Stimulated activated CD4-positive, alpha-beta T cell treated with anti-CD3 and anti-CD28 coated beads, Interleukin-4, amount 100 ng/mL, for 4 hours (primary cell): ENCODE data around the gene KLK5.

ENCODE experiments used
- DNase-seq, 2 experiments: peaks; one replicate each; pipeline ENCODE4 v3.0.0-alpha.2; 2020

Gene KLK5

DNA sequence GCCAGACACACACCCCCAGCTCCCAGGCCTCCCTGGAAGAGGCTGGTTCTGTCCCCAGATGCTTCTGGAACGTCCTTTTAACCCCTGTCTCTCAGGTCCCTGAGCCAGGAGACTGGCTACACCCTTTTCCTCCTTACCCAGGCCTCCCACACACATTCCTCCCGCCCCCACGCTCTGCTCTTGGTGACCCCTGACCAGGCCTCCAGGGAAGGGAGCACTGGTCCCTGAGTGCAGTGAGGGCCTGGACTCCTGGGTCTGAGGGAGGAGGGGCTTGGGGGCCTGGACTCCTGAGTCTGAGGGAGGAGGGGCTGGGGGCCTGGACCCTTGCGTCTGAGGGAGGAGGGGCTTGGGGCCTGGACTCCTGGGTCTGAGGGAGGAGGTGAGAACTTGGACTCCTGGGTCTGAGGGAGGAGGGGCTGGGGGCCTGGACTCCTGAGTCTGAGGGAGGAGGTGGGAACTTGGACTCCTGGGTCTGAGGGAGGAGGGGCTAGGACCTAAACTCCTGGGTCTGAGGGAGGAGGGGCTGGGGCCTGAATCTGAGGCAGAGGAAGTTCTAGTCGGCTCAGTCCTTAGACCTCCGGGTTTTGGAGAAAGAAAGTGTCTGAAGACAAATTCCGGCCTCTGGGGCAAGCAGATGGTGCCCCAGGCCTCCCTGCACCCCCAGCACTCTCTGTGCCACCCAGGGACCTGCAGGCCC, 16.0 kb upstream of the KLK5 start:
- no peak for DNase-seq

DNA sequence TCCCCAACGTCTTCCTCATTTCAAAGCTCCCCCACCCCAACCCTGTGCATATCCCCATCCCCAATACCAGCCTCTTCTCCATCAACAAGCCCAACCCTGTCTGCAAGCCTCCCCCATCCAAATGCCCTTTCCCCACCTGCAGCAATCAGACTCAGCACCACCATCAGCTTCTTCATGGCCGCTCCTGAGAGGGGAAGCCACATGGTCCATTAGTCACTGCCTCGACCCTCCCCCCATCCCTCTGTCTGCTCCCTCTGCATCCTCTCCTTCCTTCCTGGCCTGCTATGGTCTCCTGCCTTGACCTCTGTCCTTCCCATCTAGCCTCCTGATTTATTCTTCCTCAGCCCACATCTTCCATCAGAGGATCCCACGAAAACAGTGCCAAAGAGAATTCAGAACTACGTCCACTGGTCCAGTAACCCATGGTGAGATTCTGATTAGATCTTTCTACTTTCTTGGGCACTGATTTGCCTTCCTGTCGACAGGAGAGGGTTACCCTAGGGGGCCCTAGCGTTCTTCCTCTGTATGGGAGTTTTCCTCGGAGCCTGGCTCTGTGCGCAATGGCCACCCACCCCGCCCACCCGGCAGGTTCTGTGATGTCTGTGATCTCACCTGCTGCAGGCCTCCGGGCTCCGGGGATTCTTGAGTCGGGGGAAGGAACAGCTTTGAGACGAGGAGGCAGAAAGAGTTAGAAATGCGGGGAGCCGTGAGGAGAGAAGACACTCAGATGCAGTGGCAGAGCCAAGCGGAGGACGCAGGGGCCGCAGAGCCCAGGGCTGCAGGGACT, 15.3 kb upstream of the KLK5 start:
- DNase-seq, result no peak

DNA sequence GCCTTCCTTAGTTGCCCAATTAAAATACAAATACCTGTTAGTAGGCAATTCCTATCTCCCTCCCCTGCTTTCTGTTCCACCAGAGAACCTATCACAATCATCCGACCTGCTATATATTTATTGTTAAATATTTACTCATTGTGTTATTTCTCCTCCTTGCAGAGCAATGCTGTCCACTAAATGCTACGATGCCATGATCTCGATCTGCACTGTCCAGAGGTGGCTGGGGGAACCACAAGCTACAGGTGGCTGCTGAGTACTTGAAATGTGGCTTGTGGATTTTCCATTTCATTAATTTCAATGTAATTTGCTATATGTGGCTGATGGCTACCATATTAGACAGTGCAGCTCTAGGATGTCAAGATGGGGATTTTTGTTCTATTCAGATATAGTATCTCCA, 11.4 kb upstream of the KLK5 start:
- no peak for DNase-seq

DNA sequence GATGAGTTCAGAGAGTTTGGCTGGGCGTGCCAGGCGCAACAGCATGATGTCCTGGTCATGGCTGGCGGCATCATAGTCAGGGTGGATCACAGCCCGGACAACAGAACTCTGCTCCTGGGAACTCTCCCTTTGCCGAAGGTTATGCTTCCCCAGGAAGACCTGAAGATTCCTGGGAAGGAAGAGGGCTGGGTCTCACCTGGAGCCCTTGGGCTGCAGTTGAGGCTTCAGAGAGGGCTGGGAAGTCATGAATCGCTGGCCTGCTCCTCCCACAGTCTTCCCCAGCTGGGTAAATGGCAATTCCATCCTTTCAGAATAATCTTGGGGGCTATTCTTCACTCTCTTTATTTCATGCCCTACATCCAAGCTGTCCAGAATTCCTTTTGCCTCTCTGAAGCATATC, 10.5 kb upstream of the KLK5 start:
- no peak for DNase-seq

DNA sequence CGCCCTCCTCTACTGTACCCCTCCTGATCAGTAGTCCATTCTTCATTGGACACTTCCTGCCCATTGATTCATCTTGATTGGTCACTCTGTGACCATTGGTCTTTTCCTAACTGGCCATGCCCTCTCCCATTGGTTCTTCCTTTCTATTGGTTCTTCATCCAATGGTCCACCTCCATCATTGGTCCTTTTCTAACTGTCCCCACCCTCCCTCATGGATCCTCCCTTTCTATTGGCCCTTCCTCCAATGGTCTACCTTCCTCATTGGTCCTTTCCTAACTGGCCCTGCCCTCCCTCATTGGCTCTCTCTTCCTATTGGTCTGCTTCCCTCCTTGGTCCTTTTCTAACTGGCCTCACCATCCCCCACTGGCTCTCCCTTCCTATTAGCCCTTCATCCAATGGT, 9.4 kb upstream of the KLK5 start:
- no peak for DNase-seq

DNA sequence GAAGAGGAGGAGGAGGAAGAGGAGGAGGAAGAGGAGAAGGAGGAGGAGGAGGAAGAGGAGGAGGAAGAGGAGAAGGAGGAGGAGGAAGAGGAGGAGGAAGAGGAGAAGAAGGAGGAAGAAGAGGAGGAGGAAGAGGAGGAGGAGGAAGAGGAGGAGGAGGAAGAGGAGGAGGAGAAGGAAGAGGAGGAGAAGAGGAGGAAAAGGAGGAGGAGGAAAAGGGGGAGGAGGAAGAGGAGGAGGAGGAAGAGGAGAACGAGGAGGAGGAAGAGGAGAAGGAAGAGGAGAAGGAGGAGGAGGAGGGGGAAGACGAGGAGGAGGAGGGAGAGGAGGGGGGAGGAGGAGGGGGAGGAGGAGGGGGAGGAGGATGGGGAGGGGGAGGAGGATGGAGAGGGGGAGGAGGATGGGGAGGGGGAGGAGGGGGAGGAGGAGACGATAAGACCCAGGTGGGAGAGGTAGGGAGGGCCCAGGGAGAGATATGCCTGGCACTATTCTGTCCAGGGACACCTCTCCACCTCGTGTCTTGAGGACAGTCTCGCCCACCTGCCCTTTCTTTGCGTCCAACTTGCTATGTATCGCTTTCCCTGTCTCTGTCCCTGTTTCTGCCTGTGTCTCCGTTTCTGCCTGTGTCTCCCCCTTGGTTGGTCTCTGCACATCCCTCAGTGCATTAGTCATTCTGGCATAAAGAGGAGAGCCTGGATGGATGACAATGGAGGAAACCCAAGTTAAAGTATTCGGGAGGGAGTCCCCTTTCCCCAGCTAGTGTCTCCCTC, 7.1 kb upstream of the KLK5 start:
- DNase-seq, result no peak

DNA sequence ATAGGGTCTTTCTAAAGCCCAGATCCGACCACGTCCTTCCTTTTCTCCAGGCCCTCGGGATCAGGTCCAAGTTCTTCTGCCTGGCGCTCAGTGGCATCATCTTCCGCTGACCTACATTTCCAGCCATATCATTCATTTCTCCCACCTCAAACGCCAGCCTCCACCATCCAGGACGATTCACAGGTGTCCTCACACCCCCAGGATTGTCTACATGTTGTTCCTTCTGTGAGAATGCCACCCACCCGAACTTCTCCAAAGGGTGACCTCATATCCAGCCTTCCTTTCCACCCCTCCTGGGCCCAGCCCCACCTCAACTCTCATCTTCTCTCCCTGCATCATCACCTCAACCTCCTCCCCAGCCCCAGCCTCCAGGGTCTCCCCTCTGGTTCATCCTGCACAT, 4.7 kb upstream of the KLK5 start:
- no peak for DNase-seq

DNA sequence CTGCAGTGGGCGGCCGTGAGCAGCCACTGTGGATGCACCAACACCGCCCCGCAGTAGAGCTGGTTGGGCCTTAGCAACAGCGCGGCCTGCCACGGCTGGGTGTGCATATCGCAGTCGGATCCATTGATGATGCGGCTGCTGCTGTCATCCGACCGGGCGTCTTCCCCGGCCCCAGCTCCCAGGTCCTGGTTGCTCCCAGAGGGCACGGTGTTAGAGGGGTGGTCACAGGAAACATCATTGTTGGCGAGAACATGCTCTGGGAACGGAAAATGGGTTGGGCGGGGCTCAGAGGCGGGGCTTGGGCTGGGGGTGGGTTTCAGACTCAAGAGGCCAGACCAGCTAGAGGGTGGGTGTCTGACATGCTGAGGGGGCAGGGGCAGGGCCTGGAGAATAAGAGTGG, 3.0 kb downstream of the KLK5 start:
- no peak for DNase-seq

DNA sequence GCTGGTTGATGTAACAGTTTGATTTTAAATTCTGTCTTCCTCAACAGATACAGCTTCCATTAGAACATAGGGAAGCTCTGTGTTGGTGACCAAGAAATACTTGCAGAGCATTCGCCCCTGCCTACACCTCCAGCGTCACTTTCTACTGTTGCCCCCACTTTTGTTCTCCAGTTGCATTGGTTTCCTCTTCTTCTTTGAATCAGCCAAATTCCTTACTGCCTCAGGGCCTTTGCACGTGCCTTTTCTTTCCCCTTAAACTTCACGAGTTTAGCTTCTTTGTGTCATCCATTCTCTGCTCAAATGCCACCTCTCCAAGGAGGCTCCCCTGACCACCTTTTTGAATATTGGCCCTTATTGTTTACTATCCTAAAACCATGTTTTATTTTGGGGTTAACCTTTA, 5.7 kb downstream of the KLK5 start:
- no peak for DNase-seq

DNA sequence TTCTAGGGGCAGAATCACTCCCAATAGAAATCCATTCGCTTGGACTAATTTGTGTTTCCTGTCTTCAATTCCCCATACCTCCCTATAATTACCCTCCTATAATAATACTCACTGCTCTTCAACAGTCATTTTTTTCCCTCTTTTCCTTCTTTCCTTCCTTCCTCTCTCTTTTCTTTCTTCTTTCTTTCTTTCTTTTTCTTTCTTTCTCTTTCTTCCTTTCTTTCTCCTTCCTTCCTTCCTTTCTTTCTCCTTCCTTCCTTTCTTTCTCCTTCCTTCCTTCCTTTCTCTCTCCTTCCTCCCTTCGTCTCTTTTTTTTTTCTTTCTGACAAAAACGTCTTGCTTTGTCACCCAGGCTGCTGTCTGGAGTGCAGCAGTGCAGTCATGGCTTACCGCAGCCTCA, 8.0 kb downstream of the KLK5 start:
- no peak for DNase-seq

DNA sequence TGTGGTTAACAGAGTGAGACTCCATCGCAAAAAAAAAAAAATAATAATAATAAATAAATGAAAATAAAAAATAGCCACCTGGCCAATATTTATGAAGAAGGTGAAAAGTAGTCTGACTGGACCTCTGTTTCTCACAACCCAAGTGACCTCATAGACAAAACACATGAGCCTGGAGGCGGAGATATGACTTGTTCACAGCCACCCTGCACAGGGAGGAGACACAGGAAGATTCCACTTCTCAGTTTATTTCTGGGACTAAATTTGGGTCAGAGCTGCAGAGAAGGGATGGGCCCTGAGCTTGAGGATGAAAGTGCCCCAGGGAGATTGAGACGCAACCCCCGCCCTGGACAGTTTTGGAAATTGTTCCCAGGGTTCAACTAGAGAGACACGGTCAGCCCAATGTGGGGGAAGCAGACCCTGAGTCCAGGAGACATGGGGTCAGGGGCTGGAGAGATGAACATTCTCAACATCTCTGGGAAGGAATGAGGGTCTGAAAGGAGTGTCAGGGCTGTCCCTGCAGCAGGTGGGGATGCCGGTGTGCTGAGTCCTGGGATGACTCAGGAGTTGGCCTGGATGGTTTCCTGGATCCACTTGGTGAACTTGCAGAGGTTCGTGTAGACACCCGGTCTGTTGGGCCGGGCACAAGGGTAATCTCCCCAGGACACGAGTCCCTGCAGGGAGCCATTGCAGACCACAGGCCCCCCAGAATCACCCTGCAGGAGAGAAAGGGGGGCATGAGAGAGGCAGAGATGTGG, 9.6 kb downstream of the KLK5 start:
- no peak for DNase-seq

DNA sequence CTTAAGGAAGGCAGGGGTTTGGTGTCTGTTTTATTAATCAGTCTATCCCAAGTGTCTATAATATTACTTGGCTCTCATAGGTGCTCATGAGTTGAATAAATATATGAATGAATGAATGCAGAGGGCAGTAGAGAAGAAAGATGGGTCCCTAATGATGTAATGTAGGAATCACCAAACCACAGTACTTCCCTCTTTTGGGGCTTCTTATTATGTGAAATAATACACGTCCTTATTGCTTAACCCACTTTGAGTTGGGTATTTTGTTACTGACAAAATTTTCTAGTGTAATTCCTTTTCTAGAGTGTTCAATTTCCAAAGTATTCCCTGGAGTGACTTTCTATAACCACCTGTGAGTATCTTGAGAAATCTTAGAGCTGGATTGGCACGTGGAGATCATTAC, 13.2 kb downstream of the KLK5 start:
- DNase-seq, result no peak

DNA sequence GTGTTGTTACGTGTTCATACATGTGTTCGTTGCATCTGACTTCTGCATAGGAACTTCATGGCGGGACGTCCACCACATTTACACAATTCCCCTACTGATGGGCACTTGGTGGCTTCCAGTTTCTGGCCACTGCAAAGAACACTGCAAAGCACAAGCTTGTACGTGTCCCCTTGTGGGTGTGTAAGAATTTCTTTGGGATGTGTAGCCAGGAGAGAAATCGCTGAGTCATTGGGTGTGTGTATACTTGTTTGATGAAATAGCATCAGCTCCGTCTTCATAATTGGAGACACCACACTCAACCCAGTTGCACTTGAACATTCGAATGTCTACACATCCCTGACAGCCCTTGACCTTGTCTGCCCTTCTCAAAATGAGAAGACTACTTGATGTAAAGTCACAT, 19.2 kb downstream of the KLK5 start:
- no peak for DNase-seq

DNA sequence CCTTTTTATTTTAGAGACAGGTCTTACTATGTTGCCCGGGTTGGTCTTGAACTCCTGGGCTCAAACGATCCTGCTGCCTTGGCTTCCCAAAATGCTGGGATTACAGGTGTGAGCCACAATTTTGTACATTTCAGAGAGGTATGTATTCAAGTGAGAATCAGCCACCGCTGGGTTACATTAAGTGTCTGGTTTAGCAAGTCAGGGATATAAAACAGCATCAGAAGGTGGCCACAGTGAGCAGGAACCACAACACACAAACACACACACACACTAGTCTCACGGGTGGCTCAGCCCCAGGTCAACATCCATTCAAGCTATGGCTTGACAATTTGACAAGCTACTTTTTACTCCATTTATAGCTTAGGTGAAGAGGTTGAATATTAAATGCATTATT, 20.2 kb downstream of the KLK5 start:
- DNase-seq, result no peak

DNA sequence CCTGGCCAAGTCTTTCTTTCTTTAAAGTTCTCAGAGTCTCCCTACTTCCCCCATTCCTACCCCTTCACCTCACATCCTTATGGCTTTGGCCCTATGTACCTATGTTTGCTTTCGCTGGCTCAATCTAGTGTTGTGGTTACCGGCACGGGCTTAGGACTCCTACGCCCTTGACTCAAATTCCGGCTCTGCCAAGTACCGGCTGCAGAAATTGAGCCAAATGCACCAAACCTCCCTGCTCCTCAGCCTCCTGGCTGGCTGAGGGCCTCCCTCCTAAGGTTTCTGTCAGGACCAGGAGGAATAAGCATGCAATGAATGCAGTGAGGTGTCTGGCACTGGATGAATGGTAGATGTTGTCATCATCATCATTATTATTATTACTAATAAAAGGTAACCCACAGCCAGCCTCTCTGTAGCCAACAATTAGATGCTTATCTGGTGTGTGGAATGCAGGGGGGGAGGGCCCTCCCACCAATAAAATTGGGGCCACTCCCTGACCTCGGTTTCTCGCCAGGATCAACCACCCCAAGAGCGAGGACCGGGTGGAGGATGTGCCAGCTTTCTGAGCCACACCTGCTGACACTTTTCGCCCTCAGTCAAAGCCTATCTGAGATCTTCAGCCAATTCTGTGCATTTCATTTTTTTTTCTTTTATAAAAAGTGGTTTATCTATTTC, 20.7 kb downstream of the KLK5 start:
- no peak for DNase-seq

DNA sequence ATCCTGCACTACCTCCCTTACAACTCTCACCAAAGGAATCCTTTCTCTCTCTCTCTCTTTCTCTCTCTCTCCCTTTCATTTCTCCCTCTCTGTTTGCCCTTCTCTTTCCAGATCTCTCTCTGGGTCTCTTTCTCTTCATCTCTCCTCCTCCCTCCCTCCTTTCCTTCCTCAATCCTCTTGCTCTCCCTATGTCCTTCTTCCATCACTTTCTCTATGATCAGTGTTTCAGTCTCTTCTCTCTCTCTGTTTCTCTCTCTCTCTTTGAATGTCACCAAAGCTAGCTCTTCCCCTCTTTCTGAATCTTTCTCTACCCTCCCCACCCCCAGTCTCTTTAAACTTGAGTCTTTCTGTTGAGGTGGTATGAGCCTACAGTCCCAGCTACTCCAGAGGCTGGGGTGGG, 21.8 kb downstream of the KLK5 start:
- no peak for DNase-seq

DNA sequence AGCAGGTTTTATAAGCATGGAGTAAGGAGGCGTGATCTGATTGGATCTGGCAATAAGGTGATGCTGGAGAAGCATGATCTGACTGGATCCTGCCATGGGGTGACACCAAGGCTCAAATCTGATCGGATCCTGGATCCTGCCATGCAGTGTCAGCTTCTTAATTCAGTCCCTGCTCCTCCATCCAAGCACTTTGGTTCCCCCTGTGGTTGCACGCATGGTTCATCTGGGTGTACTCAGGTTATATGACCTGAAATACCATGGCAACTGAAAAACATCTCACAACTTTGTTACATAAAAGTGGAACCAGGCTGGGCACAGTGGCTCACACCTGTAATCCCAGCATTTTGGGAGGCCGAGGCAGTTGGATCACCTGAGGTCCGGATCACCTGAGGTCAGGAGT, 24.0 kb downstream of the KLK5 start:
- DNase-seq, result no peak

DNA sequence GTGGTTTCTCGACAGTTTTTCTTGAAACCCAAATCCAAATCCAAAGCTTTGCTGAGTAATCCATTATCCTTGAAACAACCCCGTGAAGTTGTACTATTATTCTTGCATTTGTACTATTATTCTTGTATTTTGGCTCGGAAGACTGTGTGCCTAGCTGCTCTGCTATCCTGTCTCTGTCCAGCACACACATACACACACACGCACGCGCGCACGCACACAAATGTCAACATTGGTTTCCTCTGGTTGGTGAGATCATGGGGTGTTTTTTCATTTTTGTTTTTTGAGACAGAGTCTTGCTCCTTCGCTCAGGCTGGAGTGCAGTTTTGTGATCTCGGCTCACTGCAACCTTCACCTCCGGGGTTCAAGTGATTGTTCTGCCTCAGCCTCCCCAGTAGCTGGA, 26.7 kb downstream of the KLK5 start:
- DNase-seq, result no peak

DNA sequence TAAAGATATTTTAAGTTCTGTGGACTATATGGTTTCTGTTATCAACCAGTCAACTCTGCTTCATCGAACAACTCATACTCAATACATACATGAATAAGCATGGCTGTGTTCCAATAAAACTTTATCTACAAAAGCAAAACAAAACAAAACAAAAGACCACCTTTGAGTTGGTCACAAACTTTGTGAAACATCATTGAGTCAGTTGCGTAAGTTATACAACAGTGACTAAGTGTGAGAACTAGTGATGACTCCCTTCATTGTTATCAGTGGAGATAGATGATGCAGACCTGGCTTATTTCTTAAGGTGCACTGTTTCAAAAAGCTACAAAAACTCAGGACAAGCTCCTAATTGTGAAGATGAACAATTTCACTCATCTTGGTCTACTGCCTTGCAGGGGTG, 27.1 kb downstream of the KLK5 start:
- DNase-seq, result no peak

DNA sequence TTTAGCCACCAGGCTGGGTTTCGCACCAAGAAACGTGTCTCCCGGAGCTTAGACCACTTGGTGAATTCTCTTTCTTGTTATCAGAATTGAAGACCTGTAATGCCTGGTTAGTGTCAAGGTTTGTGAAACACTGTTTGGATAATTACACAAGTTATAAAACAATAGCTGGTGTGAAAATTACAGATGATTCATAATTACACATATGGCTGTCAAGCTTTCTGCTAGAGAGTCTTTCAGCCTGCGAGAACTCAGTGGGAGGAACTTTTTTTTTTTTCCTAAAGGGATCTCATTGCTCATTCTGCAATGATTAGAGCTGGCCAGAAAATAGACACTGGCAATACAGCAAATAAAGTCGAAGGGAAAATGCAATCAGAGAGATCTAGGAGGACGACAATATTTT, 28.3 kb downstream of the KLK5 start:
- no peak for DNase-seq

DNA sequence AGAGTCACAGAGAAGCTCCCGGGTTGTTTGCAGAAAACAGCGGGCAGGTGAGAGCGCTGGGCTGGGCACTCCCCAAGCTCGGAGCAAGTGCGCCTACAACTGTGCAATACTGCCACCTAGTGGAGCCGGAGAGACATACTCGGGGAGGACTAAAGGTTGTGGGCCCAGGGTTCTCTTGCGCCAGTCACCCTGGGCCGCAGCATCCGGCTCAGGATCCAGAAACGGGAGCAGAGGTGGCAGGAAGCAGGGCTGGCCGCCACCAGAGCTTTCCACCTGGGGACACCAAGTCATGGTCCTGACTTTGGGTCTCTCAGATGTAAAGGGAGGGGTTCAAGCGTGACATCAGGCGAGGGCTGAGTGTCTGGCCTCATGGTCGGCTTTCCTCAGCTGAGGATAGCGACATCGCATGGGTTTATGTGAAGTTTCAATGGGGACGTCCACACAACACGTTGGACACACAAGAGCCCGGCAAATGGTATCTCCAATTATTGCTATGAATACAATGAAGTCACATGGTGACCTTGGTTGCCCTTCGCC, 30.5 kb downstream of the KLK5 start:
- DNase-seq, result peak; percentile 66 to 68
